GM19438 (cell line): ENCODE measurements around the gene TCF12.
"Not testable (repeated sequence)": the region's sequence is repeated elsewhere in the genome, so short reads cannot be mapped to it uniquely, and the experiment has no call there.

Source experiments
- ATAC-seq: cut with Tn5 transposase; IDR thresholded peaks from one replicate; pipeline ENCODE4 v1.9.1; 2021; ENCODE audit warnings: low read depth; ENCODE audit not compliant: unreplicated experiment

Gene TCF12

DNA sequence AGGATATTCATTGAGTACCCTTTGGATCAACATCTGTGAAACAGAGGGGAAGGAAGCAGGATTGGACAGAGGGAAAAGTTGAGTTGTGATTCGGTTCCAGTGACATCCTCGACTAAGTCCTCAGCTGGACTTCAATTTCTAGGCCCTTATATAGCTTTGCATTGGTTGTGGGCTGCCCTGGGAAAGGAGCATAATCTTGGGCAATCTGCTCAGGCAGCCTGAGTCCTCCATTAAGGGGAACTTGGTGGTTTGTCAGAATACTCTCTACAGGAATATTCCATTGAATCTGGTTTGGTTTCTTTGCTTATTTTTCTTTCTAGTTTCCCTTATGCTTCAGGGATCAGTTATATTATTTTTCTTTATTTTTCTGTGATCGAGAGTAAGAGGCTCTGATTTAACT is 94.1 kb downstream of the TCF12 start:
- ATAC-seq = no peak

DNA sequence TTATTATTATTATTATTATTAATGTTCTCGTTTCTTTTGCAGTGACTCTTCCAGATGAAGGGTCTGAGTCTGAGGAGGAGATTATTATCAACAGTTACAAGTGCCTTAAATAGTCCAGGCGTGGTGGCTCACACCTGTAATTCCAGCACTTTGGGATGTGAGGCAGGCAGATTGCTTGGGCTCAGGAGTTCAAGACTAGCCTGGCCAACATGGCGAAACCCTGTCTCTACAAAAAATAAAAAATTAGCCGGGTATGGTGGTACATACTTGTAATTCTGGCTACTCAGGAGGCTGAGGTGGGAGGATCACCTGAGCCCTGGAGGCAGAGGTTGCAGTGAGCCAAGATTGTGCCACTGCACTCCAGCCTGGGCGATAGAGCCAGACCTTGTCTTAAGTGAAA is 96.5 kb downstream of the TCF12 start:
- ATAC-seq = not testable (repeated sequence)

DNA sequence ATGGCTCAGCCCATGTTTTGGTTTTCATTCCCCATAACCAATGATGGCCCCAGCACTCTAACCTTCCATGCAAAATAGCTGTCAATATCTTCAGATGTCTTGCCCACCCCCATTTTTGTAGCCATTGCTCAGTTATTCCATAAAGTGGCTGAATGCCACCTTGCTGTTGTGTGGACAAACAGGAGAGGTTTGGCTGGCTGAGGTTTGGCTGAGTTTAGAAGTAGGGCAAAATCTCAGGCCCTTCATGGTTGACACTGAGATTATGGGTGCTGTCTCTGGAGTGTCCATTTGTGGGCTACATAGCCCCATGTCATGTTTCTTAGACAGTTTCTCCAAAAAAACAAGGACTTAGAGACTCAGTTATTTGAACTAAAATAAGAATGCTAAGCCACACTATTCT is 96.9 kb downstream of the TCF12 start:
- ATAC-seq = no peak

DNA sequence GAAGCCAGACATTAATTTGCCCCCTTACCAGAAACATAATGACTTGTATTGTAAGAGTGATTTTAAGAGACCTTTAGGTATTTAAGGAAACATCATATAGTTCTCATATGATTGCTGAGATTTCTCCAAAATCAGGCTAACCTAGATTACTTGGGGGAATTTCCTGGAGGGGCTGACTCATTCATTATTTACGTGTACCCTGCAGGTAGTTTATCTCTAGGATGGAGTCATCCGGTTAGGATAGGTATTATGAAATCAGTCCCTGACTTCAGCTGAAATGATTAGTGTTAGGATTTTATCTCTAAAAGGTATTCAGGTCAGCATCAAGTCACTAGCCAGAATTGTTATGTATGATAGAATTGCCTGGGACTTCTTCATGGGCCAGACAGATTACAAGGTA is 97.5 kb downstream of the TCF12 start:
- ATAC-seq = no peak

DNA sequence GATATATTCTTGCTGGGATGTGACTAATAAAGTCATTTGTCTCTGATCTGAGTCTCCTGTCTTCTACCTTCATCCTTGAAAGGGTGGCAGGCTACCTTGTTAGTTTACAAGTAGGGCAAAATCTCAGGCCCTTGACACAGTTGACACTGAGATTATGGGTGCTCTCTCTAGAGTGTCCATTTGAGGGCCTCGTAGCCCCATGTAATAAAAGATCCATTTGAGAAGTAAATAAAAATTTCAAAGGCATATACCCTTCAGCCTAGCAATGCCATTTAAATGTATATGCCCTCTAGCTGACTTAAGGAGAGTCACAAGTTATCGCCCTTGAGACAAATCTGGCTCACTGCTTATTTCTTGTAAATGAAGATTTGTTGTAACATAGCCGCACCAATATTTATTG is 98.6 kb downstream of the TCF12 start:
- no peak for ATAC-seq

DNA sequence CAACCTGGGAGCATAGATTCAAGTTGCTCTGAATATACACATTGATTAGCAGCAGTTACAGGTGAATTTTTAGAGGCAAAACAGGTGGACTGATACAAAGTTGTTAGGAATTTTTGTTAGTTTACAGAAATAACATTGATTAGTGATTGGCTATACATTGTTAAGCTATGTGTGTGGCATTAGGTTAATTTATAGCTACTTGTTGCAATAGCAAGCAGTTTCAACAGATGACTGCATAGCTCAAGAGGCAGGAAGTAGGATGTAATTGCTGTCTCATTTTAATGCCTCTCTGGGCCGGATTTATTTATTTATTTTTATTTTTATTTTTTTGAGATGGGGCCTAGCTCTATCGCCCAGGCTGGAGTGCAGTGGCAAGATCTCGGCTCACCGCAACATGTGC is 99.7 kb downstream of the TCF12 start:
- ATAC-seq = no peak

DNA sequence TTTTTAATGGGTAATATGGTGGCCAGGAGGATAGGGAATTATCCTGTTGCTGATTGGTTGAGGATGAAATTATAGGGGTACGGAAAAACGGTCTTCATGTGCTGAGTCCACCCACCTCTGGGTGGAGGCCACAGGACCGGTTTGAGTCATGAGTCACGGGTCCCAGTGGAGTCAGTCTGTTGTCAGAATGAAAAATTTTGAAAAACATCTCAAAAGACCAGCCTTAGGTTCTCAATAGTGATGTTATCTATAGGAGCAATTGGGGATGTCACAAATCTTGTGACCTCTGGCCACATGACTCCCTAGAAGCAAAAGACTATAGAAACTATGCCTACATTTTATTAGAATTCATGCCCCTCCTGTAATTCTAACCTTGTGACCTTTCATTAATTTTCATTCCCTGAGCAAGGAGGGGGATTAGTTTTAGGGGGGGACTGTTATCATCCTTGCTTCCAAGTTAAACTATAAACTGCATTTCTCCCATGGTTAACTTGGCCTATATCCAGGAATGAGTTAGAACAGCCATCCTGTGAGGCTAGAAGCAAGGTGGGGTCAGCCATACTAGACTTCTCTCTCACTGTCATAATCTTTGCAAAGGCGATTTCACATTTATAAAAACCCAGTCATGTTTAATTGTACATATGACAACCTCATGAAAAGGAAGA is 101.2 kb downstream of the TCF12 start:
- no peak for ATAC-seq

DNA sequence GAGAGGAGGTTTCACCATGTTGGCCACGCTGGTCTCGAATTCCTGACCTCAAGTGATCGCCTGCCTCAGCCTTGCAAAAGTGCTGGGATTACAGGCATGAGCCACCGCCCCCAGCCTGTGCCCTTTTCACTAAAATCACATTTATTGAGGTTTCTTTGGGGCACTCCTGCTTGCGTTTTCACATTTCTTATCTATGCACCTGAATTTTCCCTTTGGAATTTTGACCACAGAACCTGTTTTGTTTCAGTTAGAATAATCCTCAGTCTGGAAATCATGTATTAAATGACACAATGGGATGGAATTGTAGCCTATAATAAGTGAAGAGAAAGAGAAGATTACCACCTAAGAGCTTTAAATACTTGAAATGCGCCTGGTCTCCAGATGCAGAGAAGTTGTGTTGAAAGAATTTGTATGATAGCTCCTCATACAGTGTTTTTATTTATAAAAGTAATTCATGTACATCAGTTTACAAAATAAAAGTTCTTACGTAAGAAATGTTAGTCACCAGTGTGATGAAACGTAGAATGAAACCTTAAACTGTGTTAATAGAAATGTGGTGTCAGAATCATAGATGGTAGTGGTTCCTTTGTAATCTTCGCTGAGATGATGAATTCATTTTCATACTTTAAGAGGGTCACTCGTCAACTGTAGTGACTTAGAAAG is 107.0 kb downstream of the TCF12 start:
- ATAC-seq = no peak

DNA sequence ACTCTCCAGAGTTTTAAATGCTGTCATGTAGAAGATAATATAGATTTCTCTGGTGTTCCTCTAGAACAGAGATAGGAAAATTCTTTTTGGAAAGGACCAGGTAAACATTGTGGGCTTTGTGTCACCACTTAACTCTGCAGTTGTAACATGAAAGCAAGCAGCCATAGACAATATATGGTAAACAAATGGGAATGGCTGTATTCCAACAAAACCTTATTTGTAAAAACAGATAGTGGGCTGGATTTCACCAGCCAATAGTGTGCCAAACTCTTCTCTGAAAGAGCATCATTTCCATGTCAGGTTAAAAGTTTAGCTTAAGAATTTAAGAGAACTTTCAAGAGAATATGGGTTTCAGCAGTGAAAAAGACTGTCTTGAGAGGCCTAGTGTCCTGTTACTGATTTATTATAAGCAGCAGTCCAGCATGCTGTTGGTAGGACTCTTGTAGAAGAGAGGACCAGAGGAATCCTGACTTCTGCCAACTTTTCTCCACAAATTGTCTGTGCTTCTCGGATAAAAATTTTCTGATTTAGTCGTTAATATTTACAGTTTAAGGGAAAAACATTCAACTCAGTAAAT is 107.7 kb downstream of the TCF12 start:
- no peak for ATAC-seq

DNA sequence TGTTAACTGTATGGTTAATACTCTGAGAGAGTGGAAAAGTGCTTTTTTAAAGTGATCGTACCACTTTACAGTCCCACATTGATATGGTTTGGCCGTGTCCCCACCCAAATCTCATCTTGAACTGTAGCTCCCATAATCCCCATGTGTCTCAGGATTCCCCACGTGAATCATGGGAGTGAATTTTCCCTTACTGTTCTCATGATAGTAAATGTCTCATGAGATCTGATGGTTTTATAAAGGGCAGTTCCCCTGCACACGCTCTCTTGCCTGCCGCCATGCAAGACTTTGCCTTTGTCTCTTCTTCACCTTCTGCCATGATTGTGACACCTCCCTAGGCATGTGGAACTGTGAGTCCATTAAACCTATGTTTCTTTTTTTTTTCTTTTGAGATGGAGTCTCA is 109.2 kb downstream of the TCF12 start:
- no peak for ATAC-seq

DNA sequence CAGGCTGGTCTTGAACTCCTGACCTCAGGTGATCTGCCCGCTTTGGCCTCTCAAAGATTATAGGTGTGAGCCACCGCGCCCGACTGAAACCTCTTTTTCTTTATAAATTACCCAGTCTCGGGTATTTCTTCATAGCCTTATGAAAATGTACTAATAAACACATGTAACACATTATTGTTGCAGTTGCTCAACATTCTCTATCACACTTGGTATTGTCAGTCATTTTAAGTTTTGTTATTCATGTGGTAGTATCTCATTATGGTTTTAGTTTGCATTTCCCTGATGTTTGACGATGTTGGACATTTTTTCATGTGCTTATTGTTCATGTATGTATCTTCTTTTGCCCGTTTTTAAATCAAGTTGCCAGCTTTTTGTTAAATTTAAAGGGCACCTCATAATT is 109.7 kb downstream of the TCF12 start:
- no peak for ATAC-seq

DNA sequence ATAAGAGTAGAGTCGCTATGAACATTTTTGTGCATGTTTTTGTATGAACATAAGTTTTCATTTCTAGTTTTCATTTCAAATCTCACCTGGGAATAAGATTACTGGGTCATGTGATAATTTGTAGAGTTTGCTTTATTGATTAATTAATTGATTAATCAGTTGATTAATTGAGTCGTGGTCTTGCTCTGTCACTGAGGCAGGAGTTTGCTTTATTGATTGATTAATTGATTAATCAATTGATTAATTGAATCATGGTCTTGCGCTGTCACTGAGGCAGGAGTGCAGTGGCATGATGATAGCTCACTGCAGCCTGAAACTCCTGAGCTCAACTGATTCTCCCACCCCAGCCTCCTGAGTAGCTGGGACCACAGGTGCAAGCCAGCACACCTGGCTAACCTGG is 111.6 kb downstream of the TCF12 start:
- ATAC-seq = no peak

DNA sequence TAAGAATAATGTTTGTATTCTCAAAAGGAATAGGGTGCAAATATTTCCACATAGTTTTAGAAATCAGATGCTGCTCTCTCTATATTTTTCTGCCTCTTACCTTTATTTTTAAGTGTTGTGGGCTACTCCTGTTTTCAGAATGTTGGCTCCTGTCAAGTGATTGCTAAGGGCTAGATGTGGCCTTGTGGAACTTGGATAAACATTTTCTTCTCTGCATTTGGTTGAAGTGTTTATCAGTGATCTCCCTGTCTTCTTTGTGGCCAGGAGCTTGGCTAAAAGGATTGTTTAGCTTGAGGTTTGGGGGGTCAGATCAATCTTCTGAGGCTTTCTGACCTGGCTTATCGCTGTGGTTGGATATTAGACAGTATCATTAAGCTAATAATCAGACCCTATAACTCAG is 112.6 kb downstream of the TCF12 start:
- ATAC-seq = no peak

DNA sequence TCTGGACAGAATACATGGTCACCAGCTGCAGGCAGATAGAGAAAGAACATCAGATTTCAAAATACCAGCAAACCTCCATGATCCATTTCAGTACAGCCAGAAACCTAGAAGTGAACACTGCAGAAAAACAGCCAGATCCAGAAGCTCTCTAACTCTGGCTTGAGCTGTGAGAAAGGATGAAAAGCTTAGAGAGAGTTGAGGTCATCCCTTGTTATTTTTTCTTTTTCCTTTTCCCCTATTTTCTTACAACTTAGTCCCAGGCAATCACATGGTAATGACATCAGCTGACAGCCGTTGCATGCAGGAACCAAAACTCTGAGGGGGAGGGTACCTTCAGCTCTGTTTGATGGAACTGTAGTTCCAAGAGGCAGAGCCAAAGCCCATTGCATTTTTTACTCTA is 113.2 kb downstream of the TCF12 start:
- no peak for ATAC-seq

DNA sequence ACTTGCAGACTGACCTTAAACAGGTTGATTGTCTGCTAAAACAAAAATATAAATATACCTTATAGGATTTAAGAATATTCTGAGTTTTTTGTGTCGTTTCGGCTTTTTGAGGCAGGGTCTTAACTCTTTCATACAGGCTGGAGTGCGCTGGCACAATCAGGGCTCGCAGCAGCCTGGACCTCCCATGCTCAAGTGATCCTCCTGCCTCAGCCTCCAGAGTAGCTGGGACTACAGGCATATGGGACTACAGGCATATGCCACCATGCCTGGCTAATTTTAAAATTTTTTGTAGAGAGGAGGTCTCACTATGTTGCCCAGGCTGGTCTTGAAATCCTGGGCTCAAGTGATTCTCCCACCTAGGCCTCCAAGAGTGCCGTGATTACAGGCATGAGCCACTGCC is 113.9 kb downstream of the TCF12 start:
- no peak for ATAC-seq

DNA sequence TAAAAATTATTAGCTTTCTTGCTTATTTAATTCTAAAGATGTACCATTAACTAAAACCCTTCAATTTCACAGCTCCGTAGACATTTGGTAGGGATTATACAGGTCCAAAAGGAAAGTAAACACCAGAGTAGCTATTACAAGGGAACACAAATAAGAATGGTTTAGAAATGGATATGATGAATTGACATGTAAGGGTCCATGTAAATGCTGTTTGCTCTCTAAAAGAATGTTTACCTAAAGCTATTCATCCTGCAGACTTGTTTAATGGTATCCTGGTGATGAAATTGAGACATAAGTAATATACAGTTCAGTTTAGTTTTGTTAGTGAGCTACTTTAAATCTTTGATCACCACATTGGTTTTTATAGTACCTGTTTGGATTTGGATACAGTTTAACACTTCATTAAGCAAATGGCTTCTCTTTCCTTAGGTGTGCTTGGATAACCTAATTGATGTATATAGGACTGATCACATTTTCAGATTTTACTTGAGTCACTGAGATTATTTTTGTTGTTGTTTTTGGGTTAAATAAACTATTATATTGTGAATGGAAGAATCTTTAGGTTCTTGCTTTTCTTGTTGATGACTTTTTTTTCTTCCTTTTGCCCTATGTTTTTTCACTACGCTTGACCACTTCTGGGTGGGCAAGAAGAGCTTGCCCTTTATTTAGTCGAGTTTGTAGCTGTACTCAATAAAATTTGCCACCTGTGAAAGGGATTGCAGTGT is 115.4 kb downstream of the TCF12 start:
- no peak for ATAC-seq

DNA sequence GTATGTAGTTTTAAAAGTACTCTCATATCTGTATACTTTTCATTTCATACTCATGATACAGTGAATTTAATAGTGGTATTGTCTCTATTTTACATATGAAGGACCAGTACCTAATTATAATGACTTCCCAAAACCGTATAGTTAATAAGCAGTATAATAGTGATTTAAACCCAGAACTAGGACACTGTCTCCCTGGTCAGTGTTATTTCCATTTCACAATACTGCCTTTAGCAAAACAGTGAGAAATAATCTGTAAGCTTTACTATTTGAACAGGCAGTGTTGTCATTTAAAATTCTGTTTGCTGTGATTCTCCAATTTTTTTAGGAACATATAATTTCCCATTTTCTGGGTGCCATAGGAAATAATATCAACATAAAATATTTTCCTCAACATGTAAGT is 116.2 kb downstream of the TCF12 start:
- ATAC-seq = no peak

DNA sequence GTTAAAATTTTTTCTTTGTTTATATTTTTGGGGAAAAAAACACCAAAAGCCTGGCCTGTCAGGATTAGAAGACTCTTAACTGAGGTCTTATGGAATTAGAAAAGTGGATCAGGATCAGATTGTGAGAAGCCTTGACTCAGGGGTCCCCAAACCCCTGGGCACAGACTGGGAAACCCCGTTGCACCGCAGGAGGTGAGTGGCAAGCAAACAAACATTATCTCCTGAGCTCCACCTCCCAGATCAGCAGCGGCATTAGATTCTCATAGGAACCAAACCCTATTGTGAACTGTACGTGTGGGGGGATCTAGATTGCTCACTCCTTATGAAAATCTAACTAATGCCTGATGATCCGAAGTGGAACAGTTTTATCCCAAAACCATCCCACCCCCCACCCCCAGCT is 117.2 kb downstream of the TCF12 start:
- ATAC-seq = no peak

DNA sequence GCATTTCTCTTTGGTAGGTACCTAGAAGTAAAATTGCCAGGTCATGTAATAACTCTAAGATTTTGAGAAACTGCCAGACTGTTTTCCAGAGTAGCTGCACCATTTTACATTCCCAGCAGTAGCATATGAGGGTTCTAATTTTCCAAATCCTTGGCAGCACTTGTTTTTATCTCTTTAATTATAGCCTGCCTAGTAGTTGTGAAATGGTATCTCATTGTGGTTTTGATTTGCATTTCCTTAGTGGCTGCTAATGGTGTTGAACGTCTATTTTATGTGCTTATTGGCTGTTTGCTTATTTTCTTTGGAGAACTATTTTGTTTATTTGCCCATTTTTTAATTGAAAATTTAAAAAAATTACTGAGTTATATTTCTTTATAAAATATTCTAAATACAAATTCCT is 117.9 kb downstream of the TCF12 start:
- ATAC-seq = no peak

DNA sequence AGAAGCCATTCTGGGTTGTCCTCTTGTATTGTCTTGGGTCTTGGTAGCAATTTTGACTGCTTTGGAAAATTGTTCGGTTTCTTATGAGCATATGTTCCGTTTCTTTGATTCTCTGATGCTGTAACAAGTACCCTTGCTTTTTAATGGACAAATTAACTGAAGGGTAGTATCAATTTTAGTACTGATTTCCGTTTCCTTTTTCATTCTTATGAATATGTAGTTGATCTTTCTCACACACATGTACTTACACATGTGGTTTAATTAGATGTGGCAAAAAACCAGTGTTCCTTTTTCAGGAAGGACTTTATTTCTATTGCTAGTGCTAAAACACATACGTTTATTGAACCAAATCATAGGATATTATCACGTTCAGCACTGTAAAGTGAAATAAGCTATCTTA is 119.1 kb downstream of the TCF12 start:
- no peak for ATAC-seq

DNA sequence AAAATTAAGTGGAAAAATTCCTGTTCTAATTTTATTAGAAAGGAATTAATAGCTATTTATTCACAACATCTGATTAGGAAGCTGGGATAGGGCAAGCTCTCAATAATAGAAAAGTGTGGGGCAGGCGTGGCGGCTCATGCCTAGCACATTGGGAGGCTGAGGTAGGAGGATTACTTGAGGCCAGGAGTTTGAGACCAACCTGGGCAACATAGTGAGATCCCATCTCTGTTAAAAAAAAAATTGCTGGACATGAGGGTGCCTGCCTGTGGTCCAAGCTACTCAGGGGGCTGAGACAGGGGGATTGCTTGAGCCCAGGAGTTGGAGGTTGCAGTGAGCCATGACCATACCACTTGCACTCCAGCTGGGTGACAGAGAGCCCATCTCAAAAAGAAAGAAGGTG is 119.6 kb downstream of the TCF12 start:
- ATAC-seq = no peak

DNA sequence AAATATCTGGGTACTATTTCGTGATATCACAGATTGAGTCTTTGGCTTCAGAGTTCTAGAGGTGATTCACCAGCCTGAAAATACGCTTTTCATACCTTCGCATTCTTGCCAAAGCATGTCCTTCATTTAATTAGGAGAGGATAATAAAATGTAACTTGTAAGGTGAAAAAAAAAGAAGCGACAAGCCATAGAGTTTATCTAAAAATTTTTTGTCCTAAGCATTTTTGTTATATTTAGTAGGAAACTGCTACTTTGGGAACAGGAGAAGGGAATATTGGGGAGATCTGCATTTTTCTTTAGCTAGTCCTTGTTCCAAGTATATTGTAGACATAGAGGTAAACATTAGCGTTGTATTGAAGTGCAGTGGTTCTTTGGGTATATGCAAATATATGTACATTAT is 120.1 kb downstream of the TCF12 start:
- ATAC-seq = no peak
